GM21576 (cell line): ENCODE measurements around the gene RAB3IL1.

Experiments used
- ATAC-seq: cut with Tn5 transposase; IDR thresholded peaks from one replicate; pipeline ENCODE4 v1.9.1; 2021; ENCODE audit warnings: mild to moderate bottlenecking, moderate library complexity; ENCODE audit not compliant: unreplicated experiment

The RAB3IL1 gene

GRCh38 chr11:61869429-61869707 lies 48.0 kb downstream of the RAB3IL1 start:
- no peak for ATAC-seq

- ATAC-seq, result no peak
Measured at GRCh38 chr11:61868571-61869428, 48.6 kb downstream of the RAB3IL1 start.

GRCh38 chr11:61866958-61867343 lies 50.4 kb downstream of the RAB3IL1 start:
- no peak for ATAC-seq

GRCh38 chr11:61866231-61866957 lies 51.0 kb downstream of the RAB3IL1 start:
- ATAC-seq, result no peak

- no peak for ATAC-seq
Measured at GRCh38 chr11:61864814-61865775, 52.3 kb downstream of the RAB3IL1 start.

DNA sequence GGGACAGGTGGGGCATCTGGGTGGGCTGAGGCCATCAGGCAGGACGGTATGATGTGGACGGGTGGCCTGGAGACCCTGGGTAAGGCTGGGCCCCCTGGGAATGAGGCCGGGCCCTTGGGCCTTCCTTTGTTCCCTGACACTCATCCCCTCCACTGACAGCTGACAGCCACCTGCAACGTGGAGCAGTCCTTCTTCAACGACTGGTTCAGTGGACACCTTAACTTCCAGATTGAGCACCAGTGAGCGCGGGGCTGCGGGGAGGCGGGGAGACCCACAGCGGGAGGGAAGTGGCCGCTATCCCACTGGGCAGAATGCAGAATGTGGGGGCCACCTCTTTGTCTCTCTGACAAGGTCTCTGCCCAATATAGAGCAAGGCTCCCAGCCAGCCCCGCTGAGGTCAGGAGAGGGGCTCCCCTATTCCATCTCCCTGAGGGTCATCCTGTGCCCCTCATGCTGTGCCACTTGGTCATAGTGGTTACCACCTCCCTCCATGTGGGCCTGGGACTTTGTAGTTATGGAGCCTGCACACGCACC lies 53.8 kb downstream of the RAB3IL1 start:
- ATAC-seq, result no peak

DNA sequence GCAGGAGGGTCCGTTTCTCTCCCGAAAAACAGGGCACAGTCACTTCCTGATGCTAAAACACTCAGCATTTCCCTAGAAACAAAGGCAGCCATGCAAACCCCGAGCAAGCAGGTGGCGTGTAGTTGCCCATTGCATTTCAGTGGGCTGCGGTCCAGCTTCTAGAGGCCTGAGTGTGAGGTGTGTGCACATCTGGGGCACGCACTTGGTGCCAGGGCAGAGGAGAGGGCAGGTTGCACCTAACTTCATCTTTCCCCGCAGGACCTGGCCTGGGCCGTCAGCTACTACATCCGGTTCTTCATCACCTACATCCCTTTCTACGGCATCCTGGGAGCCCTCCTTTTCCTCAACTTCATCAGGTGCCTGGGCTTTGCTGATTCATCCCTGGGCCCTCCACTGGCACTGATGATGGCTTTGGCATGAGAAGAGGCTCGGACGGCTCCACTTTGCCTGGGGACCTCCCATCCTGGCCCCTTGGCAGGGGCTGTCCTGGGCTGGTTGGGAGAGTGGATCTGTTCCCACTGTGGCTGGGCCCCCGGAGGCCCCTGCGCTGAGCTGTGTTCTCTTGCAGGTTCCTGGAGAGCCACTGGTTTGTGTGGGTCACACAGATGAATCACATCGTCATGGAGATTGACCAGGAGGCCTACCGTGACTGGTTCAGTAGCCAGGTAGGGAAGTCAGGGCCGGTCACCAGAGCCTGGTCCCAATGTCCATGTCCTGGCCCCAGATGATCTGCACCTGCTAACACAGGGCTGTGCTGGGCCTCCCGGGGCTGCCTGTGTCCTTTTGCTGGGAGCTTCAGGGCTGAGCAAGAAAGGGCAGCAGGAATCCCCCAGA lies 54.4 kb downstream of the RAB3IL1 start:
- no peak for ATAC-seq

DNA sequence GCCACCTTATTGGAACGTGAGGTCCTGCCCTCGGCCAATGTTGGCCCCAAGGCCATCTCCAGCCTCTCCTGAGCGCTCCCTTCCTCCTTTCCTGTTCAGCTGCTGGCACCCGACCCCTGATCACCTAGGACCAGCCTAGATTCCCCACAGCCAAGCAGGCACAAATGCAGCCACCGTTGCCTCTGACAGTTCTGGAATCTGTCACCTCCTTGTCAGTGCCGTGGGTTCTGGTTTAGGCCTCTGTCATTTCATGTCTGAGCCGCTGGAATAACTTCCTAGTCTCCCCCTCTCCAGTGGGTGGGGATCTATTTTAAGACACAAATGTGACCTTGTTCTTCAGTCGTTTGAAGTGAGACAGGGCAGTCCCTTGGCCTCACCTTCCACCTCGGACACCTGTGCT lies 55.7 kb downstream of the RAB3IL1 start:
- no peak for ATAC-seq

GRCh38 chr11:61860054-61860903 lies 57.1 kb downstream of the RAB3IL1 start:
- ATAC-seq, result no peak

GRCh38 chr11:61855939-61856680 lies 61.3 kb downstream of the RAB3IL1 start:
- ATAC-seq, result no peak

DNA sequence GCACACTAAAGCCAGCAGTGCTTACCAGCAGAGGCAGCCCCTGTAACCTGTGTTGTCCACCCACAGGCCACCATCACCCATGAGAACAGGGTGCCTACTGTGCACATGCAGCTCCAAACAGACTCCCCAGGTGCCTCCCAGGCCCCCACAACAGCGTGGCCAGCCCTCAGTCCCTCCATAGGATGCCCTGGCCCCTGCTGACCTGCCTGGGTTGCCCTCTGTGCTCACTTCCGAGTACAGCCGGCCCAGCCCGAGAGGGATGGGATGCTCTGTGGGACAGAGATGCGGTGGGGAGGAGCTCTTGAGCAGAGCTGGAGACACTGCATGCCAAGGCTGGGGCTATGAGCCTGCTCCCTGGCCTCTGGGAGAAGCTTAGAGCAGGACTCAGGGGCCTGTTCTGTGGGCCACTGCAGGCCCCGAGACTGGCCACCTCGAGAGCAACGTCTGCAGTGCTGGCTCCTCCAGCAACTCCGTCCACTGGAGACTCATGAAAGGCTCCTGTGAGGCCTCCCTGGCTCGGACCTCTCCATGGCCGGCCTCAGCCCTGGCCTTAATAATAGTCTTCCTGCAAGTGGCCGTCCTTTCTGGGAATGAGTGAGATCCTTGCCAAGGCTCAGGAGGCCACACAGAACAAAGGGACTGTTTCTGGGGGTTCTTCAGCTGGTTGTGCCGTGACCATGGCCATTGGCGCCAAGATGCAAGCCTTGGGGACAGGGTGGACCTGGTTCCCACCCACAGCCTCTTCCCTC lies 62.2 kb downstream of the RAB3IL1 start:
- no peak for ATAC-seq

- no peak for ATAC-seq
Measured at GRCh38 chr11:61854206-61854895, 63.0 kb downstream of the RAB3IL1 start.

GRCh38 chr11:61853698-61854169 lies 63.6 kb downstream of the RAB3IL1 start:
- no peak for ATAC-seq

- no peak for ATAC-seq
Measured at GRCh38 chr11:61851900-61852295, 65.5 kb downstream of the RAB3IL1 start.

DNA sequence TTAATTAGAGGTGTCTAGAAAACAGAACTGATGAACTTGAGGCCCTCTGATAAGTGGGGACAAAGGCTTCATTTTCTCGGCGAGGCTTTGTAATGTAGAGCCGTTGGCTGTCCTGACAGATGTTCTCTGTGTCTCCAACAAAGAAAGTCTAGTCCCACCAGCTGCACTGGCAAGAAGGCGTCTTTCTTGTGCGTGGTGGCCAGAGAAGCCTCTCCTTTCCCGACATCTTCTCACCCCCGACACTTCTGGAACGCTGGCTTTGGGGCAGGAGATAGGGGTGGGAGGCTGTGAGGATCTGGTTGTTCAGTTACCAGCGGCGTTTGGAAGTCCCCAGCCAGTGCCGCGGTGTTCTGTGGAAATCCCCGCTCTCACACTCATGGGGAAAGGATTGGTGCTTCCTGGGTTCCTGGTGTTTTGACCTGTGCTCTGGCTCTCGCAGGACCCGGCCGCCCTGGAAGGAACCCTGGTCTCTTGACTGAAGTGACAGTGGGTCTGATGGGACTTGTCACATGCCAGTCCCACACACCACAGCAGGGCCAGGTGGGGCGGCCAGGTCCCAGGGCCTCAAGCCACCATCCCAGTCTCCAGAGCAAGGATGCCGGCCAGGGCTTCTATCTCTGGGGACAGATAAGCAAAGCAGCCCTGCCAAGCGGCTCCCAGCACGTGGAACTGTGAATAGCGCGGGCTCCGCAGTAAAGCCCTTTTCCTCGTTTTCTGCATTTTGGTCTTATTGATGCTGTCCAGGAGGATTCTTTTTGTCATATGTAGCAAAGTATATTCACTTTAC lies 66.1 kb downstream of the RAB3IL1 start:
- no peak for ATAC-seq

- ATAC-seq, result no peak
Measured at GRCh38 chr11:61850687-61851086, 66.7 kb downstream of the RAB3IL1 start.
